ENCODE measurements around the gene TSPAN14.

TSPAN14 gene

DNA sequence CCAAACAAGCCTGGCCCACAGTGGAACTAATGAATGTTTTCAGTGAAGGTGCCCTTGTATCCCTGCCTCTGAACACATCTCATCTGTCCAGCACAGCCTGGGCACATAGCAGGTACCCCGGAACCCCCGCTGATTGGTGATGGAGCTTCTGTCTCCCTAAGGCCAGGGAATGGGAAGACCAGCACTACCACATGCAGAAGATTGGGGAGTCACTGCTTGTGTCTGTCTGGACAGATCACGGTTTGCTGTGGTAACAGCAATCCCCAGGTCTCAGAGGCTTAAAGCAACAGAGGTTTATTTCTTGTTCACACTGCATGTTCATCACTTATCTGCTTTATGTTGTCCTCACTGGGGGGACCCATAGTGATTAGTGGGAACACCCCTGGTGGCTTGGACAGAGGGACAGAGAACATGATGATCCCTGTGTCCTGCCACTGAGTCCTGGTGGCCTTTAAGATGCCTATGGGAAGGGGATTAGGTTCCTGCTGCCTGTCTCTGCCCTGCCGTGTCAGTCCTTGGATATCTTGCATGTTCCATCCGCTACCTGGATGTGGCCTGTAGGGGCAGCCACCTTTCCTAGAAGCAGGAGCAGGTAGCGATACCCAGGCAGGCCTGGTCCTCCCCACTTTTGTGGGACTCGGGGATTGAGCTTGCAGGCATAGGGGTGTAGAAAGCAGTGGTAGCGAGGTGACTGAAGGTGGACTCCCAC, 3.6 kb downstream of the TSPAN14 start:
- no peak for DNase-seq

DNA sequence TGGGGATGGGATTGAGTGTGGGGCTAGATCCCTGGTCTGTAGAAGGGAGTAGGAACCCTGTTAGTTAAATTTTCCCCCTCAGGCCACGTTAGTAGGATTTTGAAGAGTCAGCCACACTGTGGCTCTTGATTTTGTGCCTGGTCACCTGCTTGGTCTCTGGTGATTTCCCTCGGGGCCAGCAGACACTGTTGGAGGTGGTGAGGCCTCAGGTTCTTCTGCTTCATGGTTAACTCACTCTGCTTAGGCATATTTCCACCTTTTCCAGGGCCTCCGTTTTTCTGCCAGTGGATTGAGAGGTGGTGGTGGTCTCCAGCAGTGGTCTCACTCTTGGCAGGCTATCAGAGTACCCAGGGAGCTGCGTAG, 4.1 kb downstream of the TSPAN14 start:
- no peak for DNase-seq

DNA sequence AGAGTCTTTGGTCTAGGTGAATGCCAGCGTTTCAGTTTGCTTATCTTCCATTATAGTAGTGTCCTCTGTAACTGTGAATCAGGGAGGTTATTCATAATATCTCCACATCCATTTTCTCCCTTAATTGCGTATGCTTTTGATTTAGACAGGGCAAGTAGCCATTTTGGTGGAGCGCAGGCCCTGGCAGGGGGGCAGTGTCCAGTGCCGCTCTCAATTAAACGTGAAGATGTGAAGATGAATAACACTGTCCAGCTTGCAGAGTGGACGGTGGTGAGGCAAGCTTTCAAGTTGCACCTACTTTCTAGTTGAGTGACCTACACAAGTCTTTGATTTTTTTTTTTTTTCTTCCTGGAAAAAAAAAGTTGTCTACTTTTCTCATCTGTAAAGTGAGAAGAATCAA, 4.5 kb downstream of the TSPAN14 start:
- no peak for DNase-seq

DNA sequence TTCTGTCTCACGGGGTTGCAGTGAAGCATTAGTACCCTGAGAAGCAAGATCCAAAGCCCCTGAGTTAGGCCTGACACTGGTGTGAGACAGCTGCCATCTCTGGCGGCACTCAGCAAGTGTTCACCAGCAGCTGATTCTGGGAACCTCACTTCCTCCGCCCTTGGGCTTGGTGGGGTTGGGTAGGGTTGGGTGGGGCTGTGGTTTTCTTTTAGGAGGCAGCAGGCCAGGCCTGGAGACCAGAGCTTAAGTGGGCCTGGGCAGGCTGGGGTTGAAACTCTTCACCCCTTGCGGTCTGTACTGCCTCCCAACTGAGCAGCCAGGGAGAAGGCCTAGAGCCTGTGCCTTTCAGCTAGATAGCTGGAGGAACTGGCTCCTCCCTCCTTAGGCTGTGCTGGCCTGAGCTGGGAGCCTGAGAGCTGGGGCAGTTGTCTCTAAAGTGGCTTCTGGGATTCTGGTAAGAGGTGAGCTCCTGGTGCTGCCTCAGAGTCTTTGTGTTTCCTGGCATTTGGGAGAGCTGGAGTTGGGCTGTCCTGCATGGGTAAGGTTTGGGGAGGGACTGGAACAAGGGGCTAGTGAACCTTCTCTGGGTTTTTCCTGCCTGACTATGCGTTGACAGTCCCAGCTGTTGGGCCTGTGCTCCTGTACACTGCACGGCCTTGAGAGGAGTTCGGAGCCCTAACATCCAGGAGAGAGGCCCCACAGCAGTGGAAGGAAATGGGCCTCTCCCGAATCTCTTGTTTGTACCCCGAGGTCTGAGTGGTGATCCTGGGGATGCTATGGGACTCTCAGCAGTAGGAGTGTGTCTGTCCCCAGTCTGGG, 5.1 kb downstream of the TSPAN14 start:
- DNase-seq: no peak

DNA sequence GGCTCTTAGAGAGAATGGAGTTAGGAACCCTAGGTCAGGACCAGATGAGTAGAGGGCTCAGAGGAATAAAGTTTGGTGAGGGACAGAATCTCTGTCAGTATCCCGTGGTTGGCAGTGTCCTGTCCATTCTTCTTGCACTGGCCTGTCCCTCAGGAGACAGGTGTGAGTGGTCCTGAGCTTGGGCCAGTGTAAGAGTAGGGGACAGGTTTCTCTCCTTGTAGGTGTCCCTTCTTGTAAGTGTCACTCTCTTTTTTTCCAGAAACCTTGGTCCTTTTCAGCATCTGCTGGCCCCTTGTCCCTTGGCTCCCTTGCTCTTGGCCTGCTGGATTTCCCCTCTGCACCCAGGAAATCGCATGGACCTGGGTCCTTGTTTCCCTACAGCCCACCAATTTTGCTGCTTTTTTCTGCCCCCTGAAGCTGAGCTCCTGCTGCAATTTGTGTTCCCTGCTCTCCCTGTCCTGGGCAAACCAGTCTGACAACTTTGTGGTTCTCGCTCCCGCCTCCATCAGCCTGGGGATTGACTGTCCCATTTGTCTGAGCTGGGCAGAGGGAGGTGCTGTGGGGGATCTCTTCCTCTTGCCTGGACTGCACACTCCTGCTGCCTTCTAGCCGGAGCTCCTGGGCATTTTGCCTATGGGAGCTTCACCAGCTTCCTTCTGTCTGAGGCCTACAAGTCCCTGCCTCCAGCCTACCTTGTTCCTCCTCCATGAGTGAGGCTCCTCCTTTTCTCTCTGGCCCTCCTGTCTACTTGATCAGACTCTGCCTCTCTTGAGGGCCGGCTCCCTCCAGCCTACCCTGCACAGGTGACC, 6.5 kb downstream of the TSPAN14 start:
- no peak for DNase-seq

DNA sequence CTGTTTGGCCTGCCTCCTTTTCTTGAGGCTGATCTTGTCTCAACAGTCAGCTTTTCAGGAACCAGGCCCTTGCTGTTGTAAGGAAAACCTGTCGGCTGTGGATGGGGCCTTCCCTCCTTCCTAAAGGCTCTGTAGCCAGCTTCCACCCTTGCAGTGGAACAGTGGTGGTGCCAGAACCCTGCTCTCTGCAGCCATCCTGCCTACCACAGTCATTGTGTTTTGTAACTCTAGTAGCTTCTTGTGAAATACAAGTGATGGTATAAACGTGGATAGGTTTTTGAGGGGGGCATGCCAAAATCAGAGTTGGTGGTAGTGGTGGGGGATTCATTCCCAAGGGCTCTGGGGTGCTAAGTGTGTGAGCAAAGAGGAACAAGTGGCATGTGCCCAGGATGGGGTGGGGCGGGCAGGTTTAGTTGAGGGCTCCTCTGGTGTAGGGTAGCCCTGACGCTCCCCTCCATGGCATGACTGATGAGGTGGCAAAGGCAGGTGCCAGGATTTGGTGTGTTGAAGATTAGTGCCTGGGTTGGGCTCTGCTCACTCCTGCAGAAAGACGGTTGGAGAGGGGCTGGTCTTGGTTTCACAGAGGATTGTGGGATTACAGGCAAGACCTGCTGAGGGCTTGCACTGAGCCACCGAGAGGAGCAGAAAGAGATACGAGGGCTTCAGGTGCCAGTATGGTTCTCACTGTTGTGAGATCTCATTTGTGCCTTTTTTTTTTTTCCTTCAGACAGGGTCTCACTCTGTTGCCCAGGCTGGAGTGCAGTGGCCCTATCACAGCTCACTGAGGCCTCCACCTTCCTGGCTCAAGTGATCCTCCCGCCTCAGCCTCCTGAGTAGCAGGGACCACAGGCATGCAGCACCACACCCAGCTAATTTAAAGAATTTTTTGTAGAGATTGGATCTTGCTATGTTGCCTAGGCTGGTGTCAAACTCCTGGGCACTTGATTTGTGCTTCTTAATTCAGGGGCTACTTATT, 7.4 kb downstream of the TSPAN14 start:
- no peak for DNase-seq

DNA sequence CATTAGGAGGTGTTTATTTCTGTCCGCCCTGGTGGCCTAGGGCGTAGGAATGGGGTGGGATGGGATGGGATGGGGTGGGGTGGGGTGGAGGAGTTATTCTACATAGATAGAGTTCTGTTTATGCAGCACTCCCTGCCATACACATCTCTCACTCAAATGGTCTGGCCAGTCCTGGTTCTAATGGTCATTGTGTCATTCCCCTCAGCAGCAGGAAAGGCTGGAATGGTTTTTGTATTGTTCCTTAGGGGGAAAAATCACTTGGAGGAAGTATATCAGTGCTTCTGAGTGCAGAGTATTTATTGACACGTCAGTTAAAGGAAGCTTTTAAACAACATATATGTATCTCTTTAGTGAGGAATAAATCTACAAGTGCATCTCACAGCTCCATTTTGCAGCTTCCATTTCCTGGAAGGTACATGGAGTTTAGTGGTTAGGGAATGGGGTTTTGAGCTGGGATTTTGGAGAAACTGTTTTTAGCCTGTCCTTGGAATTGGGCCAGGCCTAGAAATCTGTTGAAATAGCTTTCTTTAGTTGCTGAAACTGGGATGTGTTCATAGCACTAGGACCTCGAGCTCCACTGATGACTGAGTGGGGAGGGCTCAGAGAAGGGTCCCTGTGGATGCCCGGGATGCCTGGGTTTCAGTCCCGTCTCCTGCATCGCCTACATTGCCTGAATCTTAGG, 8.3 kb downstream of the TSPAN14 start:
- DNase-seq: no peak

DNA sequence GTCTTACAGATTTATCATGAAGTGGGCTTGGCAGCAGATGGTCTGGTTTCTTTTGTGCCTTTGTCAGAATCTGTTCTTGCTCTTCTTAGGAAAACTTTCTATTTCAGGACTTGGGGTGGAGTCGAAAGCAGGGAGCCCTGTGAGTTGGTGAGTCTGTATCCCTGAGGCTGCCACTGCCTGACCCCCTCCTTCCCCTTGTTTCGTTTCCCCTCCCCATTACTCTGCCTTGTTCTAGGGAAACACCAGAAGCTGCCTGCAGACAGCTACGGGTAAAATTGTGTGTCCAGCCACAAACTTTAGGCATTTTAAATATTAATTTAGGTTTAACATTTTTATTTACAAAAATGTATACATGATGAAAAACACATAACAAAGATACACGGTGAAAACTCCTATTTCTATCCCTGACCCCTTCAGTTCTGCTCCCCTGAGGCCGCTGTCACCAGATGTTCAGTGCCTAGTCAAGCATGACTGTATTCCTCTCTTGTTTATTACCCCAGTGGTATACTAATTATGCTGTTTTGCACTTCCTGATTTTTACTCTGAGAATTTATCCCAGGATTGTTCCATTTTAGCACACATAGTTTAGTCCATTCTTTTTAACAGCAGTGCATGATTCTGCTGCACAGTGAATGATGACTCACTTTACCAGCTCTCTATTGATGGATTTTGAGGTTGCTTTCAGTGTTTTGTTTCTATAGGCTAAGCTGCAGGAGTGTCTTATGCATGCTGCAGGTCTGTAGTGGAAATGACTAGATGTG, 9.1 kb downstream of the TSPAN14 start:
- DNase-seq: no peak

DNA sequence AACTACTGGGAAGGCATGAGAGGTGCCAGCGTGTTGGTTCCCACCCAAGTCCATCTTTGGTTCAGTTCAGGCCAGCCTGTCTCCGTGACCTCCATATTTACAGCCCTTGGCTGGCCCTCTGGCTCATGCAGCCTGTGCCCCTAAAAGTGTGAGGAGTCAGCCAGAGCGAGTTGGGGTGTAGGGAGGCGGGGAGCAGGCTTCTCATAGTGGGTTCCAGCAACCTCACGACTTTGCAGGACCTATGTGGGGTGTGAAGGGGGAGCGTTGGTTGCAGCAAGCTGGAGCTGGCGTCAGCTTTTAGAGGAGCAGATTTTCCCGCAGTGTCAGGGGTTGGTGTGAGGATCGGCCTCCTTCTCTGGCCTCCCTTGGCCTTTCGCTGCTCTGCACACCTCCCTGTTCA, 9.8 kb downstream of the TSPAN14 start:
- DNase-seq: no peak

DNA sequence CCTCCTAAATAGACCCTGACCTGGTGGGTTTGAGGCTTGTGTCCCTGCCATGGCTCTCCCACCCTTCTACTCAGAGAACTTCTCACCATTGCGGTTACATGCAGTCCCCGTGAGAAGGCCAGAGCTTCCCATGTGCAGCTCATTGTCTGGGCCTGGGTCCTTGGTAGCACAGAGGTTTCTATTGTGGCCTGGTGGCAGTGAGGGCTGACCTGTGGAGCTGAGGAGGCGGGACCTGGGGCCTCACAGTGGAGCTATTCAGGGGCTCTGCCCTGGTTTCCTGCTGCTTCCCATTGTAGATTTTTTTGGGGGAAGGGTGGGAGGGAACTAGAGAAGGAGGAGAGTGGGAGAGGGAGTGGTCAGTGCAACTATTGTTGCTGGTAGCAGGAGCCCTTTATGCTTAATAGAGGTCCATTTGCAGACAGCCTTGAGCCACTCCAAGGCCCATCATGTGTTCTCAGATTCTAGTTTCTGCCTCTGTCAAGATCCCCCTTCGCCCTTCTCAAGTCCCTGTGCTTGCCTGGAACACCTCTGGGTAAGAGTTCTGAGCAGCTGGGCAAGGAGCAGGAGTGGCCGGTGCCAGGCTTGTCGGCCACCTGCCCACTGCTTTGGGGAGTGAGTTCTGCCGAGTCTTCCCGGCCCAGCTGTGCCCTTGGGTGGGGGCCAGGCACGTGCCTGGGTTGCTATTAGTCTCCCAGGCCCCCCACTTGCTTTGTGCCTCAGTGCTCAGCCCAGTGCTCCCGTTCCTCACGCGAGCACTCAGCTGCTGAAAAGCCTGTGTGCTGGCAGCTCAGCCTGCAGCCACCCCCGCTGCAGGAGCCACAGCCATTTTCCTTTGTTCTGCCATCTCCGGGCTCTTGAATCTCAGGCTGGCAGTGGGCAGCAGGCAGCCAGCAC, 10.7 kb downstream of the TSPAN14 start:
- DNase-seq: no peak

DNA sequence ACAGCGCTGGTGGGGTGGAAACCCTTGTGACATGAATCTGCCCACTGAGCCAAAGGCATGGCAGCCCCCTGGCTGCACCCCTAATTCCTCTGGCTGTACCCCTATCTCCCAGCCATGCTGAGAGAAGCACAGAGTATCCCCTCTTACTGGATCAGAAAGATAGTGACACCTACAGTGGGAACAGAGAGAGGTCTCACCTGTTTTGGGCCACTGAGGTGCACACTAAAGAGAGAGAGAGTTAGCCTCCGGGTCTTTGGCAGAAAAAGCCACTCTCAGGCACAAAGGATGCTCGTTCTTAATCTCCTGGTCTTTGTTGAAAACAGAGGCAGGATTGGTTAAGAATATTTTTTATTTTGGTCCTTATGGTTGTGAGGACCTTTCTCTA, 11.3 kb downstream of the TSPAN14 start:
- DNase-seq: no peak

DNA sequence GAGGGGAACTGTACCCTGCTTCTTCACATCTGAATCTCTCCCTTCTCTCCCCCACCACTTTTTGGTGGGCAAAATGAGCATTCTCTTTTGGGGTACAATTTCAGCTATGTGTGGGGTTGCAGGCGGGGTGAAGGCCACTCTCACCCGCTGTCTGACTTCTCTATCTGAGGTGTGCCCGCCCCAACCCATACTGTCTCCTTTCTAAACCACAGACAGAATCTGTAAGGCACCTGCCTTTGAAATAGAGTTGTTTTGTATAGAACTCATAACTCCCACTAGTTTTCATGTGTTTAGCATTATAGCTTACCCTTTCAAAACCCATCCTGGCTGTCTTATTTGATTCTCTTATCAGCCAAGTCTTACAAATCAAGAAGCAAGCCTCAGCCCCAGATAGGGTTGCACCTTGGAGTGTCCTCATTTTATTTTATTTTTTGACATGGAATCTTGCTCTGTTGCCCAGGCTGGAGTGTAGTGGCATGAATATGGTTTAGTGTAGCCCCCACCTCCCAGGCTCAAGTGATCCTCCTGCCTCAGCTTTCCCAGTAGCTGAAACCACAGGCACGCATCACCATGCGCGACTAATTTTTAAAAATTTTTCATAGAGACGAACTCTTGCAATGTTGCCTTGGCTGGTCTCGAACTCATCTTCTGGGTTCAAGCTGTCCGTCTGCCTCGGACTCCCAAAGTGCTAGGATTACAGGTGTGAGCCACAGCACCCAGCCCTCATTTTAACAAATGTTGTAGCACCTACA, 11.9 kb downstream of the TSPAN14 start:
- DNase-seq: no peak

DNA sequence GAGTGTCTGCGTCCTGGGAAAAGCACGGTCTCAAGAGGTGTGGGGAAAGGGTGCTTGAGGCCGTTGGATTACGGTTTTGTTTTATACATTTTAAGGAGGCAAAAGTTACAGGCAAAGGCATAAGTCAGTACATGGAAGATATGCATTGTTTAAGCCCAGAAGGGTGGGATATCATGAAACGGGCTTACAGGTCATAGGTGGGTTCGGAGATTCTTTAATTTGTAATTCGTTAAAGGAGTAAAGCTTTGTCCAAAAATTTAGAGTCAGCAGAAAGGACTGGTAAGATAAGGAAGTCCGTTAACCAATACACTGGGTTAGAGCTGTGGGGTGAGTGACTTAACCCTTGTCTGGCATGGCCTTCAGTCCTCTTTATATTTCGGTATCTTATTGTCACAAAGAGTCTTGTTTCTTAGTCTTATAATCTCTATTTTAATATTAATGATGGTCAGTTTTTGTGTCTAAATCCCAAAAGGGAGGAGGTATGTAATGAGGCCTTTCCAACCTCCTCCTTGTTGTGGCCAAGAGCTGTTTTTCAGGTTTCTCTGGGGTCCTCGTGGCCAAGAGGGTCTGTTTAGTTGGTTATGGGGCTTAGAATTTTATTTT, 12.7 kb downstream of the TSPAN14 start:
- DNase-seq: no peak

DNA sequence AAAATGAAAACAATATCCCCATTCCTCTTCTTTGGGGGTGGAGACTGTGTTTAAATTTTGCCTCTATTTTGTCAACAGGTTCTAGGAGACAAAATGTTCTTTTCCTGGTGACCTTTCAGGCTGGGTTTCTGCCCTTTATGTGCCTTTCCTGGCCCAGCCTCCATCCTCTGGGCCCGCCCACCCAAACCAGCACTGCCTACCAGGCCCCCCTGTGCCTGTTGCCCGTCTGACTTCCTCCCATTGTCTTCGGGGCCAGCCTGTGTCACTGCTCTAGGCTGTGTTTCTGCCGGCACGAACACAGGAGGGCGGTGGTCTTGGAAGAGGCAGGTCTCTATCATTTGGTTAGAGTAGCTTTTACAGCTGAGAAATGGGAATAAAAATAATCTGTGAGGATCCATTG, 13.9 kb downstream of the TSPAN14 start:
- DNase-seq: no peak

DNA sequence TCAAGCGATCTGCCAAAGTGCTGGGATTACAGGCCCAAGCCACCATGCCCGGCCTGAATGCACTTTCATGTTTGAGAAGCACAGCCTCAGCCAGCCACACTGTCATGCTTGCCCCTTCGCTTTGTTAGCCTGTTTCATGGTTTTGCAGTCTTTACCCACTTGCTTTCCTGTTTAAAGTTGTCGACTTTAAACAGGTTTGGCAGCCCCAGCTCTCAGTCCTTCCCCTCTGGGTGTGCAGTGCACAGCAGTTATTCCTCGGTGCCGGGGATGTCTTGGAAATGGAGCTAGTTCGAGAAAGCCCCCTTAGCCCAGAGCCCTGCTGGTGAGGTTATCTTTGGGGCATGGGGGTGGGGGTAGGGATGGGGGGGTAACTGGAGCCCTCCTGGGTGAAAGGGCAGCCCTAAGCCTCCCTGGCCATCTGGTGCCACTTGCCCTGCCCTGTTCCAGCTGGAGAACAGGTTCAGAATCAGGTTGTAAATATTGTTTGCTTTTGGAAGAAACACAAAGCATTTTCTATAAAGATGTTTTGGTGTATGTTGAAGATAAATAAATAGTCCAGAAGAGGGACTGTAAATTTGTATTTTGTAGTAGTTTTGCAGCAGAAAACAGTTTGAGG, 14.8 kb downstream of the TSPAN14 start:
- DNase-seq: no peak

DNA sequence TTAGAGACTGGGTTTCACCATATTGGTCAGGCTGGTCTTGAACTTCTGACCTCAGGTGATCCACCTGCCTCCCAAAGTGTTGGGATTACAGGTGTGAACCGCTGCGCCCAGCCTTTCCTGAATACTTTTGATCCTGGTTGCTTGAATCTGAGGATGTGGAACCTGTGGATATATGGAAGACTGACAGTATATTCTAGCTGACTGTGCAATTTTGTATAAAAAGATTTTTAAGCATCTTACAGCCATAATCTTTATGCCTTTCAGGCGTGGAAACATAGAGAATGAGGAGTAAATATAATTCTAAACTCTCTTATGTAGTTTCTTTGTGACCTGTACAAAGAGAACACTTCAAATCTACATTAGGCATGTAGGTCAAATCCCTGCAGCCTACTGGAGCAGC, 16.2 kb downstream of the TSPAN14 start:
- DNase-seq: no peak

DNA sequence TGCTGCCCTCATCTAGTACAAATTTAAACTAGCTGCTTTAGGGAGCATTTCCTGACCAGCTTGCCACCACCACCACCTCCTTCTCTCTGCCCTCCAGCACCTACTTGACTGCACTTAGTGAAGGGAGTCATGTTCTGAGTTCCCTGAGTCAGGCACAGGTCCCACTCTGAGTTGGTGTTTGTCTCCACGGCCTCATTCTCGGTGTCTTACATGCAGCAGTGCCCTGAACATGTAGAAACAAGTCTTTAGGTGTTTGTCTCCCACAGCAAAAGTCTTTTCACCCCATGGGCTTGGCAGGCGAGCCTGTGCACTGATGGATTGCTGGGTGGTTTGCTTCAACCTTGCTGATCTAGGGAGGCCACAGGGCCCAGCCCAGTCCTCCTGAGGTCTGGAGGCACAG, 16.9 kb downstream of the TSPAN14 start:
- no peak for DNase-seq

DNA sequence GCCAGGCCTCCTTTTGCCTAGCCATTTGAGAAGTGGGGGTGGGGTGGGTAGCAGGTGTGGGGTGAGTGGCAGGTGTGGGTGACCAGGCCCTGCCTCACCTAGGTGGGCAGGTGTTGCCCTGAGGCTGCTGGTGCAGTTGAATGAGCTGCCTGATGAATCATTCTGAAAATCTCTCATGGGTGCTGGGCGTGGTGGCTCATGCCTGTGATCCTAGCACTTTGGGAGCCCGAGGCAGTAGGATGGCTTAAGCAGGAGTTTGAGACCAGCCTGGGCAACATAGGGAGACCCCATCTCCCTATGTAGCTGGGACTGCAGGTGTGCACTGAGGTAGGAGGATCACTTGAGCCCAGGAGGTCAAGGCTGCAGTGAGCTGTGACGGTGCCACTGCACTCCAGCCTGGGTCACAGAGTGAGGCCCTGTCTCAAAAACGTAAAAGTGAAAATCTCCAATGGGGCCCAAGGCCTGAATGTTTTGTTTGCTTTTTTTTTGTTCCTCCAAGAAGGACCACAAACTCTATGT, 17.7 kb downstream of the TSPAN14 start:
- DNase-seq: no peak

Measured in cortex of kidney (tissue), 1 donor.